GM18907 (cell line): Measurements from ENCODE around the gene UNC13D.
"Not testable (repeated sequence)": the region's sequence is repeated elsewhere in the genome, so short reads cannot be mapped to it uniquely, and the experiment has no call there.

Experiments
- ATAC-seq: cut with Tn5 transposase; IDR thresholded peaks from one replicate; pipeline ENCODE4 v1.9.1; 2021; ENCODE audit warnings: mild to moderate bottlenecking, moderate library complexity; ENCODE audit not compliant: unreplicated experiment

The UNC13D gene

GRCh38 chr17:75807861-75808260 is 36.3 kb downstream of the UNC13D start:
- ATAC-seq: no peak

GRCh38 chr17:75806822-75807500 is 37.2 kb downstream of the UNC13D start:
- ATAC-seq: no peak

- ATAC-seq: no peak
Observed at GRCh38 chr17:75803883-75804282, 40.3 kb downstream of the UNC13D start.

DNA sequence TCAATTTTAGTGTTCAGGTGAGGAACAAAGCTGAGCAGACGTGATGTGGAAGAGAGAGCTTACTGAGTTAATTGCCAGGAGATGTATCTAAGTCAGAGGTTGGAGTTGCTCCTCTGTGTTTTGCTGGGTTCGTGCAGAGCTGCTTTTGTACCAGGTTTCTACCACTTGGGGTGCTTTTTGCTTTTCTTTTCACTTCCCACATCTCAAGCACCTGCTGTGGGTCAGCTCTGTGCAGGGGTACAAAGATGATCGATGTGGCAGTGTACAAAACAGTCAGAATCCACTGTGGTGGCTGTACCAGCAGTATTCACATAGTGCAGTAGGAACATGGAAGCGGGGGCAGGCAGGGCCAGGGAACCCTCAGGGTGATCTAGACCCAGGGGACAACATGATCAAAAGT is 44.8 kb downstream of the UNC13D start:
- ATAC-seq: no peak

DNA sequence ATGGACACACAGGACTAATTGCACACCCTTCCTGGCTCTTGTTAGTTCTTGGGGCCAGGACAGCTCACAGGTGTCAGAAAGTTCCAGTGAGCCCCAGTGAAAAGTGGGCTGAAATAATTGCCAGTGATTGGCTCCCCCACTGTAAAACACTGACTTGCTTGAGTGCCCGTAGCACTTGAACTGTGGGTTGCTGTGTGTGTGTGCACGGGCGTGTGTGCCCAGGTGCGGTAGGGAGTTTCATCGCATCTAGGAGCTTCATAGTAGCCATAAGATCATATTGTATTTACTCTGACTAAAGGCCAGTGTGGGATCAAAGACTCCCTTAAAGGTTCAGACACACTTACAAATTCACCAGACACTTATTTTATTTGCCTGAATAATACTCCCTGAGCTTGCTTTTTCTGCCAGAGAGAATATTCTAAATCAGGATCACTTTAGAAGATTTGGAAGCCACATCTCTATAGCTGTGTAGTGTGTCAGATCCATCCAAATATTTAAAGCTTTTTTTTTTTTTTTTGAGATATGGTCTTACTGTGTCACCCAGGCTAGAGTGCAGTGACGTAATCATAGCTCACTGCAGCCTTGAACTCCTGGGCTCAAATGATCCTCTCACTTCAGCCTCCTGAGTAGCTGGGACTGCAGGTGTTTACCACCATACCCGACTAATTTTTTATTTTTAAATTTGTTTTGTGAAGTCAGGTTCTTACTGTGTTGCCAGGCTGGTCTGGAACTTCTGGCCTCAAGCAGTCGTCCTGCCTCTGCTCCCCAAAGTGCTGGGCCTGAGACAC is 48.2 kb downstream of the UNC13D start:
- no peak for ATAC-seq

- ATAC-seq: no peak
Observed at GRCh38 chr17:75793460-75793859, 50.7 kb downstream of the UNC13D start.

GRCh38 chr17:75791254-75791653 is 53.0 kb downstream of the UNC13D start:
- no peak for ATAC-seq

DNA sequence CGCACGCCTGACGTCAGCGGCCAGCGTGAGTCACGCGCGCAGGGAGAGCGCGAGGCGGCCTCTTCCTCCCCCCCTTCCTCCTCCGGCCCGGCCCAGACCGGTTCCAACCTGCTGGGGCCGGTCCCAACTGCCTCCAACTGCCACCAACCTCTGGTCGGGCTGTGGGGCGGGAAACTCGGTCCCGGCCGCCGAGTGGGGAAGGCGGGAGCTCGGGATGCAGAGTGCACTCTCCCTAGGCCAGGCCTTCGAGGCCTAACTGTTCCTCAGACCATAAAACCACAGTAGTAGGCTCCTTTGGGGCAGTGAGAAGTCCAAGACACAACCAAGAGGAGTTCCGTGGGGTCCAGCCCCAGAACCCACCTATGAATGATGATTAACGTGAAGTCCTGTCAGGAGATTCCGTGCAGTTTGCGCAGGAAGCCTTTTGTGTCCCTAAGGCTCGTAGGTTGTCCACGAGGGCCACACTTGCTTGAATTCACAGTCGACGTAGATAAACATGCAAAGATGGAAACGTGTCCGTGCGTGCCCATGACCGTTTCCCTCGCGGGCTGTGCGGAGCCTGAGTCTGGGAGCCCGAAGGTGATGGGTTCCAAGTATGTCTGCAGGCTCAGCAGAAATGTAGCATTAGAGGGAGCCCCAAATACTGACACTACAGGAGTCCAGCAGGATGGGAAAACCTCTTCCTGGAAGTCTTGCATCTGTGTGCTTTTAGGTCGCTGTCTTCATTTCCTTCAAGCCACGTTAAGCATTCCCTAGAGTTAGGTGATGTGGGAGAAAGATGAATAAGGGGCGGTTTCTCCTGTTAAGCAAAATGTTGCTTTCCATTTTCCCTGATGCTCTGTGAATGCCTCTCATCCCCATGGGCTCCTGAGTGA is 59.0 kb downstream of the UNC13D start:
- ATAC-seq: peak; percentile 56

DNA sequence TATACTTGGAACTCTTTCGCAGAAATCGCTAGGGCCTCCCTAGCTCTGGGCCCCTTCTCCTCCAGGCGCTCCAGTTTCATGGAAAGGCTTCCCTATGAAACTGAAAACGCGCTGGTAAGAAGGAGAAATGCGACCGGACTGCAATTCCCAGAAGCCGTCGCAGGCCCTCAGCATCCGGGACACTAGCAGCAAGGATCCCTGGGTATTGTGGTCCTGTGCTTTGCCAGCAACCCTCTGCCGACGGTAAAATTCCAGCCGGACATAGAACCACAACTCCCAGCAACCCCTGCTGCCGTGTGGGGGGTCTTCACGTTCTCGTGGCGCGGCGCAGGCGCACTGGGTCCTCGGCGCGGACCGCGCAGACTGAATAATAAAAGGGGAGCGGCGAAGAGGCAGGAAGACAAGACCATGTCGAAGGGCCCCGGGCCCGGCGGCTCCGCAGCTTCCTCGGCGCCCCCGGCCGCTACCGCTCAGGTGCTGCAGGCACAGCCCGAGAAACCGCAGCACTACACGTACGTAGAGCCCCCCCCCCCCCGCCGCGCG is 59.7 kb downstream of the UNC13D start, which contains the start of gene UNK:
Gene UNK (plus strand): TSS at position 334 of the 543 bp plus-strand sequence. CDS start 75 bp downstream, at position 409.
- peak; percentile 76 for ATAC-seq

GRCh38 chr17:75783803-75784472 is 60.3 kb downstream of the UNC13D start:
- peak; percentile 7 for ATAC-seq

DNA sequence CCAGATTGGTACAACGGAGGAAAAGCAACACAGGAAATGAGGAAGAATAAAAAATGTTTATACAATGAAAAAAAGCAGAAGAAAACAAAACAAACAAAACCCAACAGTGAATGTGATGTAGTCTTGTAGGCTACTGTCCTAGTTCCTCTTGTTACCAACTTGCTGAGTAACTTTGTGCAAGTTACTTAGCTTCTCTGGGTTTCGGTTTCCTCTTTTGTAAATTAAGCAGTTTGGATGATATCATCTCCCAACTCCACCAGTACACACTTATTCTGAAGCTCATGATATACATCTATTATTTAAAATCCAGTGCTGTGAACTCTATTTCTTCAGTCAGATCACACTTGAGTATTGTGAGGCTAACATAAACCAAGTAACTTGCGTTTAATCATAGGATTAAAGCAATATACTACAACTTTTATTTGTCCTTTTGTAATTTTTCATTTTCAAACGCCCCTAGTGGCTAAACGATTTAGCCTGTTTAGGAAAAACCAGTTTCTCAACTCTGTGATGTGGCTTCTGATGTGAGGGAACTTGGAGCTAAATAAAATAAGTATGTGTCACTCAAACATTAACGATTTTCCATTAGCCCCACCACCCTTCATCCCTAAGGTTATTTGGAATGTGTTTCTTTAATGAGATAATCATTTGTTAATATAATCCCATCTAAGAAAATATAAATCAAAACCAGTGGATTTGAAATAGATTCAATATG is 61.0 kb downstream of the UNC13D start:
- ATAC-seq: peak; percentile 17

GRCh38 chr17:75779987-75780889 is 64.0 kb downstream of the UNC13D start:
- no peak for ATAC-seq

- ATAC-seq: peak; percentile 66
Observed at GRCh38 chr17:75779250-75779986, 64.8 kb downstream of the UNC13D start.

DNA sequence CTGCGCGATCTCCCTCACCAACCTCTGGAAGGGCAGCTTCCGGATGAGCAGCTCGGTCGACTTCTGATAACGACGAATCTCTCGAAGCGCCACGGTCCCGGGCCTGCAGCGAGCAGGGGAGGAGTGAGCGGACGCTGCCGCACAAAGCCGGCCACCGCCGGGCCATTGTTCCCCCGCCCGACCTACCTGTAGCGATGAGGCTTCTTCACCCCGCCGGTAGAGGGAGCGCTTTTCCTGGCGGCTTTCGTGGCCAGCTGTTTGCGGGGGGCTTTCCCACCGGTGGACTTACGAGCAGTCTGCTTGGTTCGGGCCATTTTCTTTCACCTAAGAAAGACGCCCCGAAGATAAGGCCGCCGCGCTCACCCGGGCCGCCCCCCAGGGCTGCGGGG is 65.3 kb downstream of the UNC13D start:
- ATAC-seq: no peak

GRCh38 chr17:75778066-75778860 is 65.9 kb downstream of the UNC13D start:
- not testable (repeated sequence) for ATAC-seq

- ATAC-seq: no peak
Observed at GRCh38 chr17:75777296-75777922, 66.8 kb downstream of the UNC13D start.
